Hepatocyte (in vitro differentiated cells): Measurements from ENCODE around the gene AKAP13.

ENCODE experiments used
- EZH2 ChIP-seq: fragments of 200-600 bp; sonication (generic); IDR thresholded peaks from 2 replicates; pipeline ENCODE4 v1.6.1; 2016; ENCODE audit warnings: antibody characterized with exemption, mild to moderate bottlenecking, borderline replicate concordance
- TF ChIP-seq, protein P1 (sequence below): fragments of 200-600 bp; sonication (generic); IDR thresholded peaks from 2 replicates; pipeline ENCODE4 v1.5.1; 2016; ENCODE audit warnings: antibody characterized with exemption, mild to moderate bottlenecking; ENCODE audit not compliant: poor library complexity

- no peak for TF ChIP-seq EZH2
- TF ChIP-seq, protein P1, sequence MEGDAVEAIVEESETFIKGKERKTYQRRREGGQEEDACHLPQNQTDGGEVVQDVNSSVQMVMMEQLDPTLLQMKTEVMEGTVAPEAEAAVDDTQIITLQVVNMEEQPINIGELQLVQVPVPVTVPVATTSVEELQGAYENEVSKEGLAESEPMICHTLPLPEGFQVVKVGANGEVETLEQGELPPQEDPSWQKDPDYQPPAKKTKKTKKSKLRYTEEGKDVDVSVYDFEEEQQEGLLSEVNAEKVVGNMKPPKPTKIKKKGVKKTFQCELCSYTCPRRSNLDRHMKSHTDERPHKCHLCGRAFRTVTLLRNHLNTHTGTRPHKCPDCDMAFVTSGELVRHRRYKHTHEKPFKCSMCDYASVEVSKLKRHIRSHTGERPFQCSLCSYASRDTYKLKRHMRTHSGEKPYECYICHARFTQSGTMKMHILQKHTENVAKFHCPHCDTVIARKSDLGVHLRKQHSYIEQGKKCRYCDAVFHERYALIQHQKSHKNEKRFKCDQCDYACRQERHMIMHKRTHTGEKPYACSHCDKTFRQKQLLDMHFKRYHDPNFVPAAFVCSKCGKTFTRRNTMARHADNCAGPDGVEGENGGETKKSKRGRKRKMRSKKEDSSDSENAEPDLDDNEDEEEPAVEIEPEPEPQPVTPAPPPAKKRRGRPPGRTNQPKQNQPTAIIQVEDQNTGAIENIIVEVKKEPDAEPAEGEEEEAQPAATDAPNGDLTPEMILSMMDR: no peak
These were observed 136.7 kb downstream of the AKAP13 start for GRCh38 chr15:85517086-85517485.
